GM19397 (cell line): ENCODE results near the gene TADA3.

Experiments used
- ATAC-seq: cut with Tn5 transposase; IDR thresholded peaks from one replicate; pipeline ENCODE4 v1.9.1; 2021; ENCODE audit warnings: mild to moderate bottlenecking, moderate library complexity; ENCODE audit not compliant: unreplicated experiment

TADA3 gene

DNA sequence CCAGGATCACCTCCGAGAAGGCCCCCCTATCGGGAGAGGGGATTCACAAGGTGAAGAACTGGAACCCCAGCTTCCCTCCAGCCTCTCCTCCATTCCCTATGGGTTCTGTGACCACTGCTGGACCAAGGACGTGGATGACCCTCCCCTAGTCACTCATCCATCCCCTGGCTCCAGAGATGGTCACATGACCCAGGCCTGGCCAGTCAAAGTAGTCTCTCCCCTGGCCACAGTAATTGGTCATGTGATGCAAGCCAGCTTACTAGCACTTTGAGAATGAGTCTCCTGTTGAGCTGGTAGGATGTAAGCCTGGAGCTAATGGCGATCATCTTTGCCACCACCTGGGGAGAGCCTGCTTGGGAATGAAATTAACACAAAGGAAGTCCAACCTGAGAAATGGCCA is 26.4 kb downstream of the TADA3 start:
- no peak for ATAC-seq

DNA sequence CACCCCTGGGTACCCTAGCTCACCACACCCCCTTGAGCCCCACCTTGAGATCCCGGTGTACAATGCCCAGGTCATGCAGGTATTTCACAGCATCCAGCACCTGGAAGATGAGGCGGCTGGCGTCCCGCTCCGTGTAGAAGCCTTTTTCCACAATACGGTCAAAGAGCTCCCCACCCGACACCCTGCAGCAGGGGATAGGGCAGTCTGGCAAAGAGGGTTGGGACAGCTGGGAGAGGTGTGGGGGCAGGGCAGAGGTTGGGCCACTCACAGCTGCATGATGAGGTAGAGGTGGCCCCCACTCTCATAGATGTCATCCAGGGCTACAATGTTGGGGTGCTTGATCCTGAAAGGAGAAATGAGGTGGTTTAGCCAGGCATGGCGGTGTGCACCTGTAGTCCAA is 29.4 kb downstream of the TADA3 start:
- no peak for ATAC-seq

DNA sequence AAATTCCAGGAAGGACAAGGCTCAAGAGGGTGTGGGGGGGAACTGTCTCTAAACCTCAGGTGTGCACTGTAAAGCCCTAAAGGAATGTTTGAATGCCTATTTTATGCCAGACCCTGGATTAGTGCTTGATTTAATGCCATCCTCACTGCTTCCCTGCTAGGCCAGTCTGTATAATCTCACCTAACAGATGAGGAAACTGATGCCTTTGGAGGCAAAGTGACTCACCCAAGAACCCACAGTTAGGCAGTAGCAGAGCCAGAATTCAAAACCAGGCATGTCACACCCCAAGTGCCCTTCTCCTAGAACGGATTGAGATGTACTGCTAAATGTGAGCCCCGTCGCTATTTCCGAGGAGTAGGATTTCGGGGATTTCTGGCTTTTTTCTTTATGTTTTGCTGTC is 30.4 kb downstream of the TADA3 start:
- no peak for ATAC-seq

DNA sequence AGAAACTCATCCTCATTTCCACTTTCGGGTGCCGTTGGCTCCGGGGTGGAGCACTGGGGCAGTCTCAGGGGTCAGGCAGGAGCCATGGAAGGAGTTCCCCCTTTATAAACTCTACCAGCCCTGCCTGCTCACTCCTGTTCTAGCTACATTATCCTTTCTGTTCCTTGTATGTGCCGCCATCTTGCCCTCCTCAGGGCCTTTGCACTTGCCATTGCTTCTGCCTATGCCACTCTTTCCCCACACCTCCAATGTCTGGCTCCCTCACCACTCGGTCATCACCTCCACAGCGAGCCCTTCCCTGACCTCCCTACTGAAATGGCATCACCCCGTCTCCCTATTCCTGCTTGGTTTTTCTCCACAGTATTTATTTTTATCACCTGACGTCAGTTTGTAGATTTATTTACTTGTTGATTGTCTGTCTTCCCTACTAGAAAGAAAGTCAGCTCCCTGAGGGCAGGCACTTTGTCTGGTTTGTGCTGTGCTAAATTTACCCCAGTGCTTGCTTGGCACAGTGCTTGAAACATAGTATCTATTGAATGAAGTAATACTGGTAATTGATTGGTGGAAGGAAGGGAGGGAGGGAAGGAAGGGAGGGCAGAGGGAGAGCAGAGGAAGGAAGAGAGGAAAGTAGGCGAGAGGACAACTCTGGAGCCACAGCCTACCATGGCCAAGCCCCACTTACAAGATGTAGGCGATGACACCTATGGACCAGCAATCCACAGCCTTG is 31.3 kb downstream of the TADA3 start:
- no peak for ATAC-seq

DNA sequence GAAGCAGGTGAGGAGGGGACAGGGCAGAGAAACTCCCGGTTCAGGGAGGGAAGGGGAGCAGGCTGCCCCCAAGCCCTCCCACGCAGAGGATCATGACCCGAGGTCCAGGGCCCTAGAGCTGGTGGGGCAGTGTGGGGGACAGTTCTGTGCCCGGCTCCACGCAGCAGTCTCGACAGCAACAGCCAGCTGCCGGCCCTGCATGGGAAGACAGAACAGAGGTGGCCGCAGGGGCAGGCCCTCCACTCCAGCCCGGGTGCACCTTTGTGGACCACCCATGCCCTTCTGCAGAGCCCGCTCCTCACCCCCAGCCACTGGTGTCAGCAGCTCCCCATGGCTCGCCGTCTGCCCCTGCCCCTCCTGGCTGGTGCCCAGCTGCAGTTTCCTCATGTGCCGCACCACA is 34.8 kb downstream of the TADA3 start:
- no peak for ATAC-seq

DNA sequence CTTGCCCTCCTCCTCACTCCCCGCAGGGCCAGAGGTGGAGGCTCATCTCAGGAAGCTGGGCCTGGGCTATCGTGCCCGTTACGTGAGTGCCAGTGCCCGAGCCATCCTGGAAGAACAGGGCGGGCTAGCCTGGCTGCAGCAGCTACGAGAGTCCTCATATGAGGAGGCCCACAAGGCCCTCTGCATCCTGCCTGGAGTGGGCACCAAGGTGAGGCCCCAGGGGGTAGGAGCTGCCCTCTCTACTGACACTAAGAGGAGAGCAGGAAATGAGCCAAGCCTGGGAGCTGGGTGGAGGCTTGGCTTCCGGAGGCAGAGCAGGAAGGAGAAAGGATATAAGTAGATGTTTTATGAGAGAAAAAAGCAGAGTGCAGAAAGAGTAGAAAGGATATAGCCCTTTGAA is 37.6 kb downstream of the TADA3 start:
- no peak for ATAC-seq

DNA sequence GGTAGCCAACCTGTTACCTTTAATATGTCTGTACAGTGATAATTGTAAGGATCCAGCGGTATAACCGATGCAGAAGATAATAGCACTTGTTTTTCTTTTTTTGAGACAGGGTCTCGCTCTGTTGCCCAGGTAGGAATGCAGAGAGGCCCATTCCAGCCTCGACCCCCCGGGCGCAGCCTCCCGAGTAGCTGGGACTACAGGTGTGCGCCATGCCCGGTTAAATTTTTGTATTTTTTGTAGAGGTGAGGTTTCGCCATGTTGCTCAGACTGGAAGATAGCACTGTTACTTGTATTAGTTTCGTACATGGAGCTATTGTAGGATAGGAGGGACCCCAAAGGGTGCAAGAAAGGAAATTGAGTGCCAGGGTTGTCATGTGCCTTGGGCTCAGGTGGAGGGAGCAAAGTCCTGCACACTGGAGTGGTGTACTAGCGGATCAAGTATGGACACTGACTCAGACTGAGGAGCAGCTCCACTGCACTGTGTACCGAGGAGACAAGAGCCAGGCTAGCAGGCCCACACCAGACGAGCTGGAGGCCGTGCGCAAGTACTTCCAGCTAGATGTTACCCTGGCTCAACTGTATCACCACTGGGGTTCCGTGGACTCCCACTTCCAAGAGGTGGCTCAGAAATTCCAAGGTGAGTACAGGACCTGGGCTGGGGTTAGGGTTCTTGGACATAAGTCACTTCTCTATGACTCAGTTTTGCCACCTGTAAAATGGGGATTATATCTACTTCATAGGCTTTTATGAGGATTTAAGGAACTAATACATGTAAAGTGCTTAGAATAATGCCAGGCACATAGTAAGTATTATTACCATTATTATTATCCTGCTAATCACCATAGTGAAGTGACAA is 41.5 kb downstream of the TADA3 start:
- ATAC-seq: no peak

DNA sequence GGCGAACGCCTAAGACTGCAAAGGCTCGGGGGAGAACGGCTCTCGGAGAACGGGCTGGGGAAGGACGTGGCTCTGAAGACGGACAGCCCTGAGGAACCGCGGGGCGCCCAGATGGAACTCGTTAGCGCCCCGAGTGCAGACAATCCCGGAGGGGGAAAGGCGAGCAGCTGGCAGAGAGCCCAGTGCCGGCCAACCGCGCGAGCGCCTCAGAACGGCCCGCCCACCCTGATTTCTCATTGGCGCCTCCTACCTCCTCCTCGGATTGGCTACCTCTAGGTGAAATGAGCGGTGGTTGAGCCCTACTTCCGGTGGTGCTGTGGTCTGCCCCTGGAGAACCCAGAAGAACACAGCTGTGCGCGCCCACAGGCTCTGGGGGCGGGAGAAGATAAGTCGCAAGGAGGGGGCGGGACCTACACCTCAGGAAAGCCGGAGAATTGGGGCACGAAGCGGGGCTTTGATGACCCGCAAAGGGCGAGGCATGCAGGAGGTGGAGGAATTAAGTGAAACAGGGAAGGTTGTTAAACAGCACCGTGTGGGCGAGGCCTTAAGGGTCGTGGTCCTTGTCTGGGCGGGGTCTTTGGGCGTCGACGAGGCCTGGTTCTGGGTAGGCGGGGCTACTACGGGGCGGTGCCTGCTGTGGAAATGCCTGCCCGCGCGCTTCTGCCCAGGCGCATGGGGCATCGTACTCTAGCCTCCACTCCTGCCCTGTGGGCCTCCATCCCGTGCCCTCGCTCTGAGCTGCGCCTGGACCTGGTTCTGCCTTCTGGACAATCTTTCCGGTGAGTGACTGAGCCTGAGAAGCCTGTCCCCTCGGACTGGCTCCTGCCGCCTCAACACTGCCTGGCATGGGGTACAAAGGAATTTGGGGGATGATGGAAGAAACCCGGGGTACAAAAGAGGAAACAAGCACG is 42.4 kb downstream of the TADA3 start, which contains the start of gene OGG1:
OGG1 (plus strand) TSS at position 308 of the 911 bp plus-strand sequence; CDS start at position 643, 335 bp downstream.
- ATAC-seq: peak; percentile 85

DNA sequence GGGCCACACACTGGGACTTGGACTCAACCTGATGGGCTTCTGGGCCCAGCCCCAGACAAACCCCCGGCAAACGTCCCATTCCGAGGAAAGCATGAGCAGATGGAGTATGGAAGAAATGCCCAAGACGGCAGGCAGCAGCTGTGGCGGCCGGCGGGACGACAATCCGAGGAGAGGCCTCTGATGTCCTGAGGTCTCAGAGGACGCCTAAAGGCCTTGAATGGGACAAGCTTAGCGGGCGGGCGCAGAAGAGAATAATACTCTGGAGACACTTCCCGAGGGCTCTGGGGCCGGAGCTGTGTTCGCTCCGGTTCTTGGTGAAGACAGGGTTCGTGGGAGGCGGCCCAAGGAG is 43.0 kb downstream of the TADA3 start:
- no peak for ATAC-seq

DNA sequence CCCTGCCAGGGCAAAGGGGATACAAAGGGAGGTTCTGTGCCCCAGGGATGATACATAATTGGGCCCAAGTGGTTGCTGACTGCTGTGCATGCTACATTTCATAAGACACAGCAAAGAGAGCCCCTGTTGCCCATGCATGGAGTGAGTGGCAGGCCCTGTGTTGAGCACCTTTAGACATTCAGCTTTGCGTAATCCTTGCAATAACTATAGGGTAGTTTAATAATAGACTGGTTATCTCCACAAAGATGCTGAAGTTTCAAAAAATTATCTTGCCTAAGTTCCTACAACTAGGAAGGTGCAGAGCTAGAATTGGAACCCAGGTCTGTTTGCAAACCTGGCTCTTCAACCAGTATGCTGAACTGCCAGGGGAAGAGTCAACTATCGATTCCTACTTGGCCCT is 44.2 kb downstream of the TADA3 start:
- no peak for ATAC-seq

DNA sequence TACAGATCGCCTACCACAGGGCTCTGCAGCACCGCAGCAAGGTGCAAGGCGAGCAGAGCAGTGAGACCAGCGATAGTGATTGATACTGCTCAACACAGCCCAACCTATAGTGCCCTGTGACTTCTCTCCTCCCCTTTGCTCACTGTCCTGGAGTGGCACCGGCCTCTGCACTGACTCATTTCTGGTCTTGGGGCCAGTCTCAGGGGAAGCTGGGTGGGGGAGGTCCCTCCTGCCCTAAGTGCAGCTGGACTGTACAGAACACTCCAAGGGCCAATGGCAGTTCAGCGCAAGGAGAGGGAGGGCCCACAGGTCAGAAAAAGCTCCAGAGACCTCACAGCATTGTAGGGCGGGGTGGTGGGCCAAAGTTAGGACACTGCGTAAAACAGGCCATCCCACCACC is 45.0 kb downstream of the TADA3 start:
- no peak for ATAC-seq

DNA sequence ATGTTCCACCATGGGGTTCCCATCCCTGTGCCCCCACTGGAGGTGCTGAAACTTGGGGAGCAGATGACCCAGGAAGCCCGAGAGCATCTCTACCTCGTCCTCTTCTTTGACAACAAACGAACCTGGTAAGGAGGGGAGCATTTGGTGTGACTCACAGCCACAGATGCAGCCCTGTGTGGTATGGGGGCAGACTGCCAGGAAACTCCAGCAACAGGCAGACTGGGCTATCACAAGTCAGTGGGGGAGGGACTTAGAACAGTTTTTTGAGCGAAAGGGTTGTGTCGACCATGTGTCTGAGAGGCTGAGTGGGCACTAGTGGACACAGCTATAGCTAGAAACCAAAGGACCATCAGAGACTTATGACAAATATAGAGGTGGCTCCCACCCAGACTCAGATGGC is 45.9 kb downstream of the TADA3 start:
- no peak for ATAC-seq

DNA sequence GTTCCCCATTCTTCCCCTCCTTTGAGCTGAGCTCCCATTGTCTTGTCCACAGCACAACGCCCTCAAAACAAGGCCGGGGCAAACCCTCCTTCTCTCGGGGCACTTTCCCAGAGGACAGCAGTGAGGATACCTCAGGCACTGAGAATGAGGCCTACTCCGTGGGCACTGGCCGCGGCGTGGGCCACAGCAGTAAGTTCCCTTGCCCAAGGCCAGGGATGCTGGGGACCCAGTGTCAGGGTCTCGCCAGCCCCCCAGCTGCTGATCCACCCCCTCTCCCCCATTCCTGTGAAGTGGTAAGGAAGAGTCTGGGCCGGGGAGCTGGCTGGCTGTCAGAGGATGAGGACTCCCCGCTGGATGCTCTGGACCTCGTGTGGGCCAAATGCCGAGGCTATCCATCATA is 46.8 kb downstream of the TADA3 start:
- no peak for ATAC-seq

DNA sequence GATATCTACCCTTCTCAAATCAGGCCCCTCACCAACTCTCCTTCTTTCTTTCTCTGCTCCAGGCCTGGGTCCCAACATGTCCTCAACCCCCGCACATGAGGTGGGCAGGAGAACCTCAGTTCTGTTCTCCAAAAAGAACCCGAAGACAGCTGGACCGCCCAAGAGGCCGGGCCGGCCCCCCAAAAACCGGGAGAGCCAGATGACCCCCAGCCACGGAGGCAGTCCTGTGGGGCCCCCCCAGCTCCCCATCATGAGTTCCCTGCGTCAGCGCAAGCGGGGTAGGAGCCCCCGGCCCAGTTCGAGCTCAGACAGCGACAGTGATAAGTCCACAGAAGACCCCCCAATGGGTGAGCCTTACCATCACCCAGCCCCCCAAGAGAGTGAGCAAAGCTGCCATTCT is 48.1 kb downstream of the TADA3 start:
- ATAC-seq: no peak

DNA sequence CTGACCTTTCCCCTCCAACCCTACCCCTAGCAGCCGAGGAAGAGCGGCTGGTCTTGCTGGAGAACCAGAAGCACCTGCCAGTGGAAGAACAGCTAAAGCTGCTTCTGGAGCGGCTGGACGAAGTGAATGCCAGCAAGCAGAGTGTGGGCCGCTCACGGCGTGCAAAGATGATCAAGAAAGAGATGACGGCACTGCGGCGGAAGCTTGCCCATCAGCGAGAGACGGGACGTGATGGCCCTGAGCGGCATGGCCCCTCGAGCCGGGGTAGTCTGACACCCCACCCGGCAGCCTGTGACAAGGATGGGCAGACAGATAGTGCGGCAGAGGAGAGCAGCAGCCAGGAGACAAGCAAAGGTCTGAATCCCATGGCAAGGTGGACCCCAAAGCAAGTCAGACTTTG is 48.7 kb downstream of the TADA3 start:
- no peak for ATAC-seq

DNA sequence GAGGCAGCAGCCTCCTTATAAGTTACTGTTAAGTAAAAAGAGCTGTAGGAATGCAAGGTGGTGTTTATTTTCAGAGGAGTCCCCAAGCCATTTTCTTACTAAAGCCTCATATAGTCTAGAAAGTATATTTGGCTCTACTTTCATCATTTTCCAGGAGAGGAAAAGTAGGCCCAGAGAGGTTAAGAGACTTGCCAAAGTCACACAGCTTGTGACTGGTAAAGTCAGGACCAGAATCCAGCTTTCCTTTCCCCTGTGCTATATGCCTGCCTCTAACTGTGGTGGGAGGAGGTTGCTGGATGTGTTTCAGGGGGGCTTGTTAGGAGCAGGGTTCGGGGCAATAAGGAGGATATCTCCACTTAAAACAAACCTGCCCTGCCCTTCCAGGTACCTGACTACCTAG is 49.7 kb downstream of the TADA3 start:
- ATAC-seq: no peak

DNA sequence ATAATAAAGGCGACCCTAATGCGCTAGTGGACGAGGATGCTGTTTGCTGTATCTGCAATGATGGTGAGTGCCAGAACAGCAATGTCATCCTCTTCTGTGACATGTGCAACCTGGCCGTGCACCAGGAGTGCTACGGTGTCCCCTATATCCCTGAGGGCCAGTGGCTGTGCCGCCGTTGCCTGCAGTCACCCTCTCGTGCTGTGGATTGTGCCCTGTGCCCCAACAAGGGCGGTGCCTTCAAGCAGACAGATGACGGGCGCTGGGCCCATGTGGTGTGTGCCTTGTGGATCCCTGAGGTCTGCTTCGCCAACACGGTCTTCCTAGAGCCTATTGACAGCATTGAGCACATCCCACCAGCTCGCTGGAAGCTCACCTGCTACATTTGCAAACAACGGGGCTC is 53.1 kb downstream of the TADA3 start:
- ATAC-seq: no peak

DNA sequence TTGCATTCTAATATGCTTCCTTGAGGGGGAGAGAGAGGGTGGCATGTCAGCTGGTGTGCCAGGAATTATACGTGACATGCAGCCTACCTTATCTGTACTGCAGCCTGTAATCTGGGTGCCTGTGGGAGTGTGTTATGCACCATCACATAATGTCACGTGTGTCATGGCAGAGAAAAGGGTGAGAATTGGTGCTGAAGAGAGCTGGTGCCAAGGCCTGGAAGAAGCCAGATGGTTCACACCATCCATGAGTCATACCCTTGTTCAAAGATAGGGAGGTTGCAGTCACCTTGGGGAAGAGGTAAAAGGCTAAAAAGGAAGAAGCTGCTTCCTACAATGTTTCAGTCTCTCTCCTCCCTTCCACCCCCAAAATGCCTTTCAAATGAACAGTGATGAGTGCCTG is 55.4 kb downstream of the TADA3 start:
- ATAC-seq: no peak

DNA sequence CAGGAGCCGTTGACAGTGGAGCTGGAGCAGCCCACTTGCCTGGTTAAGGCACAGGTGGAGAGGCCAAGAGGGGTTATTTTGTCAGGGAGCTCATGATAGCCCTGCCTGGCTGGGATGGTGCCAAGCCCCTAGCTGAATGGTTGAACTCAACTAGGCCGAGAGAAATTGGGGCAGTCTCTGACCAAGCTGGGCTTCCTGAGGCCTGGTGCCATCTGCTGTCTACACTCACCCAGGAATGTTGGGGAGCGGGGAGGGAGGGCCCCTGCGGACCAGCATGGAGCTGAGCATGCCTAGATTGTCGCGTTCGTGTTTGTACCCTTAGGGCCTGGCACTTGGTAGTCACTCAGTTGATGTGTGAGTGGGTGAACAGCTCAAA is 59.5 kb downstream of the TADA3 start:
- no peak for ATAC-seq

DNA sequence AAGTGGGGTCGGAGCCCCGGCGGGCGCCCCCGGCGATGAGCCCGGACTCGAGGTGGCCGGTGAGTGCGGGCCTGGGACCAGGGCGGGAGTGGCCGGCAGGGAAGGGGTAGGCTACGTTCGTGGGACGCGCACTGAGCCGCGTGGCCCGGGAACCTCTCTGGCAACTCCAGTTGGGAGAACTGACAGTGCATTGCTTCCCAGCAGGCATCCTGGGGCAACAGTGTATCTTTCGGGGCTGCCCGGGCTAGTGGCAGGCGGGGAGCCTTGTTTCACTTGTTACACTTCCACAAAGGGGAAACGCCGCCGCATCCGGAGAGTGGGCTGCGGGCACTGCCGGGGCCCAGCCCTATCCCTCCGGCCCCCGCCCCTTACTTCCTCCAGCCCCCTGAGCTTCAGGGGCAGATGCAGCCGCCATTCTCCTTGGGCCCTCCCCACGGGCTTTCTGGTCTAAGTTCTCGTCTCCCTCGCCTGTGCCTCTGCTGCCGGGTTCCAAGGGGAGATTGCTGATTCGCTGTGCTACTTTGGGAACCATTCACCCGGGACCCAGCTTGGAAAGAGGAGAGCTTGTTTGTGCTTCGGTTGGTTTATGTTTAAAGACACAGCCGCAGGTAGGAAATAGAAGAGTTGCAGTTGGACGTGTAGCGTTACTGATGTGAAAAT is 60.1 kb downstream of the TADA3 start:
- peak; percentile 5 for ATAC-seq
